Astrocyte (in vitro differentiated cells and primary cell): ENCODE results near the gene POR. TPM values are rescaled to one million over a fixed set of nuclear protein-coding genes. Genes with fewer than 3 reads are reported as not detected.

Experiments used
- DNase-seq: peaks from one replicate; pipeline ENCODE4 v3.0.0-alpha.2; 2010; ENCODE audit warnings: low read depth
- FAIRE-seq: peaks from 2 replicates; lab custom pipeline; 2011; peaks lifted over from hg19 to GRCh38; lab: Jason Lieb, UNC
- H2AFZ ChIP-seq: 2 replicates; pipeline ENCODE4 v1.6.0; 2012; ENCODE audit warnings: low read depth, low read length, inconsistent platforms
- H3K27ac ChIP-seq: 2 replicates; pipeline ENCODE4 v1.5.1; 2011; ENCODE audit warnings: low read depth, low read length, inconsistent platforms
- H3K27me3 ChIP-seq: 2 replicates; pipeline ENCODE4 v1.6.0; 2011; ENCODE audit warnings: low read length, inconsistent platforms; ENCODE audit not compliant: insufficient read depth
- H3K36me3 ChIP-seq: 2 replicates; pipeline ENCODE4 v1.5.1; 2011; ENCODE audit warnings: low read length, inconsistent platforms; ENCODE audit not compliant: insufficient read depth
- H3K4me1 ChIP-seq: 2 replicates; pipeline ENCODE4 v1.5.1; 2011; ENCODE audit warnings: low read length, inconsistent platforms; ENCODE audit not compliant: insufficient read depth
- H3K4me2 ChIP-seq: 2 replicates; pipeline ENCODE4 v1.6.0; 2012; ENCODE audit warnings: low read length, inconsistent platforms
- H3K4me3 ChIP-seq: 2 replicates; pipeline ENCODE4 v1.5.1; 2011; ENCODE audit warnings: low read depth, mild to moderate bottlenecking, low read length, inconsistent platforms; ENCODE audit not compliant: insufficient read depth
- H3K79me2 ChIP-seq: 2 replicates; pipeline ENCODE4 v1.6.0; 2012; ENCODE audit warnings: mild to moderate bottlenecking, low read length, inconsistent platforms; ENCODE audit not compliant: insufficient read depth
- H3K9ac ChIP-seq: 2 replicates; pipeline ENCODE4 v1.6.0; 2012; ENCODE audit warnings: mild to moderate bottlenecking, low read length, inconsistent platforms
- H3K9me3 ChIP-seq: 2 replicates; pipeline ENCODE4 v1.5.1; 2012; ENCODE audit warnings: low read depth, mild to moderate bottlenecking, low read length, inconsistent platforms; ENCODE audit not compliant: insufficient read depth
- H4K20me1 ChIP-seq: 2 replicates; pipeline ENCODE4 v1.6.0; 2012; ENCODE audit warnings: low read length, inconsistent platforms; ENCODE audit not compliant: insufficient read depth
- H3K27ac Mint-ChIP-seq: one replicate; pipeline ENCODE4 v1.8.0; 2021; ENCODE audit warnings: mild to moderate bottlenecking, mixed read lengths; ENCODE audit not compliant: unreplicated experiment
- H3K27me3 Mint-ChIP-seq: one replicate; pipeline ENCODE4 v1.8.0; 2021; ENCODE audit warnings: low read depth, mixed read lengths; ENCODE audit not compliant: unreplicated experiment
- H3K36me3 Mint-ChIP-seq: one replicate; pipeline ENCODE4 v1.8.0; 2021; ENCODE audit warnings: low read depth, mixed read lengths; ENCODE audit not compliant: unreplicated experiment
- H3K4me1 Mint-ChIP-seq: one replicate; pipeline ENCODE4 v1.8.0; 2021; ENCODE audit warnings: low read depth, mixed read lengths; ENCODE audit not compliant: unreplicated experiment
- H3K4me3 Mint-ChIP-seq: one replicate; pipeline ENCODE4 v1.8.0; 2021; ENCODE audit warnings: mild to moderate bottlenecking, moderate library complexity, mixed read lengths; ENCODE audit not compliant: unreplicated experiment
- H3K9me3 Mint-ChIP-seq: one replicate; pipeline ENCODE4 v1.8.0; 2021; ENCODE audit warnings: mild to moderate bottlenecking, mixed read lengths; ENCODE audit not compliant: unreplicated experiment
- EZH2 ChIP-seq: IDR thresholded peaks from 2 replicates; pipeline ENCODE4 v1.6.1; 2012; ENCODE audit warnings: mild to moderate bottlenecking, low read length, inconsistent platforms; ENCODE audit not compliant: insufficient read depth
- total RNA-seq: library from RNA; stranded (reverse); gene quantifications from 2 replicates; pipeline ENCODE4 v1.2.1, GENCODE V29; 2021
- TF ChIP-seq, protein P1 (sequence below): IDR thresholded peaks from 2 replicates; pipeline ENCODE4 v1.5.1; 2011; ENCODE audit warnings: low read depth, mild to moderate bottlenecking, inconsistent platforms, low read length, moderate library complexity; ENCODE audit not compliant: insufficient read depth

Gene POR
- total RNA-seq, 1 donor from 2014 or later = 73.6 TPM

DNA sequence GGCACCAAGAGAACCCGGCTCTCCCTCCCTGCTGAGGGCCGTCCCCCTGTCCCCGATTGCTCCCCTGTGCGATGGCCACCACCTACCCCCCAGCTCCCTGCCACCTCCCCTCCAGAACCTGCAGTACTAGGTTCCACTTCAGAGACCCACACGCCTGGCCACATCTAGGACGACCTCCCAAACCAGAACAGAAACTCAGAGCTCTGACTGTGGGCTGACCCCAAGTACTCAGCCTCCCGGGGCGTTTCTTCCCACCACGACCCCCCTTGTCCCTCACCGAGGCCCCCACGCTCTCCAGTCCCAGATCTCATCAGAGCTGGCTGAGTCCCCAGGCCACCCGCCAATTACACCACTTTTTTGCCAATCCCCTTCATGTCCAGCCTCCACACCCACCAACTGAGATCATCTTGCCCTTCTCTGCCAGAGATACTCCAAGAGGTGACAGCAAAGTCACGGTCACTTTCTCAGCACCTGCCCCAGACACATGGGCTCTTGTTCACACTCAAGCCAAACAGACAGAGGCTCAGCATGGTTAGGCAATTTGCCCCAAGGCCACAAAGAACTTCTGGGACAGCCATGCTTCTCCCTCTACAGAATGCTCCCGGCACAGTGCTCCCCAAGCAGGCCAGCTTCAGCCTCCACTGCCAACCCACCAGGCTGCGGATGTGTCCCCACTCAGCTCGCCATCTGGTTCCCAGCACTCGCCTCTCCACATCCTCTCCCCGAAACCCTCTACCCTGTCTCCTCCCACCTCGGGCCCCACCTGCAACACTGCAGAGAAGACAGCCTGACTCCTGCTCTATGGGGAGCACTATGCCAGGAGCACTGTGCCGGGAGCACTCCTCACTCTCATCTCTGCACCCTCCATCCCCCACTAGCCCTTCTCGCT, 74.8 kb downstream of the POR start:
- peaks cover 11% of the 10 kb centered on the region for H3K36me3 Mint-ChIP-seq
- no peak overlapping the region for H3K4me3 ChIP-seq
- no peak for DNase-seq
- no peak for TF ChIP-seq EZH2
- H3K27me3 Mint-ChIP-seq = no peaks in the 10 kb centered on the region
- H3K9me3 Mint-ChIP-seq = no peaks in the 10 kb centered on the region
- peak overlapping the region; percentile 3 for H3K27ac Mint-ChIP-seq
- no peak overlapping the region for H2AFZ ChIP-seq
- H3K4me3 Mint-ChIP-seq = no peak overlapping the region
- H3K9me3 ChIP-seq = no peaks in the 10 kb centered on the region
- no peak for FAIRE-seq
- H4K20me1 ChIP-seq = peaks cover 9% of the 10 kb centered on the region
- H3K36me3 ChIP-seq = no peaks in the 10 kb centered on the region
- no peaks in the 10 kb centered on the region for H3K27me3 ChIP-seq
- no peak overlapping the region for H3K4me2 ChIP-seq
- H3K79me2 ChIP-seq = no peaks in the 10 kb centered on the region
- no peak overlapping the region for H3K27ac ChIP-seq
- peaks cover 9% of the 10 kb centered on the region for H3K4me1 Mint-ChIP-seq
- H3K4me1 ChIP-seq = peaks cover 11% of the 10 kb centered on the region
- H3K9ac ChIP-seq = no peak overlapping the region

DNA sequence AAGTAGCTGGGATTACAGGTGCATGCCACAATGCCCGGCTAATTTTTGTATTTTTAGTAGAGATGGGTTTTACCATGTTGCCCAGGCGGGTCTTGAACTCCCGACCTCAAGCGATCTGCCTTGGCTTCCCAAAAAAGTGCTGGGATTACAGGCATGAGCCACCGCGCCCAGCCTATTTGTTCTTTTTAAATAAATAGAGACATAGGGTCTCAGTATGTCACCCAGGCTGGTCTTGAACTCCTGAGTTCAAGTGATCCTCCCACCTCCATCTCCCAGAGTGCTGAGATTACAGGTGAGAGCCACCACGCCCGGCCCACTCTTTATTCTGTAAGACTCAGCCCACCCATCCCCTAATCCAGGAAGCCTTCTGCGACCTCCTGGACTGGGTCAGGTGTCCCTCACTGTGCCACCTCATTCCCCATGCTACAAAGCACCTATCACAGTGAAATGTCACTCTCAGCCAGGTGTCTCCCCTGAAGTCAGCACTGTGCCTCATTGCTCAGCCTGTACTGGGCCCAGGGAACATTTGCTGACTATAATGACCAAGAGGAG, 76.7 kb downstream of the POR start:
- Histone ChIP-seq H3K9me3 (no peaks in the 10 kb centered on the region), H3K4me1 (peaks cover 16% of the 10 kb centered on the region), H3K4me2 (no peak overlapping the region), H4K20me1 (peaks cover 9% of the 10 kb centered on the region), H3K27ac (no peak overlapping the region), H3K9ac (no peak overlapping the region), H3K4me3 (no peak overlapping the region), H3K36me3 (peaks cover 3% of the 10 kb centered on the region), H2AFZ (no peak overlapping the region), H3K27me3 (no peaks in the 10 kb centered on the region), H3K79me2 (no peaks in the 10 kb centered on the region)
- H3K36me3 Mint-ChIP-seq = peaks cover 15% of the 10 kb centered on the region
- FAIRE-seq (no peak), DNase-seq (no peak)
- no peak overlapping the region for H3K27ac Mint-ChIP-seq
- H3K4me3 Mint-ChIP-seq = no peak overlapping the region
- H3K4me1 Mint-ChIP-seq = peaks cover 9% of the 10 kb centered on the region
- TF ChIP-seq EZH2 = no peak
- TF ChIP-seq, protein P1, sequence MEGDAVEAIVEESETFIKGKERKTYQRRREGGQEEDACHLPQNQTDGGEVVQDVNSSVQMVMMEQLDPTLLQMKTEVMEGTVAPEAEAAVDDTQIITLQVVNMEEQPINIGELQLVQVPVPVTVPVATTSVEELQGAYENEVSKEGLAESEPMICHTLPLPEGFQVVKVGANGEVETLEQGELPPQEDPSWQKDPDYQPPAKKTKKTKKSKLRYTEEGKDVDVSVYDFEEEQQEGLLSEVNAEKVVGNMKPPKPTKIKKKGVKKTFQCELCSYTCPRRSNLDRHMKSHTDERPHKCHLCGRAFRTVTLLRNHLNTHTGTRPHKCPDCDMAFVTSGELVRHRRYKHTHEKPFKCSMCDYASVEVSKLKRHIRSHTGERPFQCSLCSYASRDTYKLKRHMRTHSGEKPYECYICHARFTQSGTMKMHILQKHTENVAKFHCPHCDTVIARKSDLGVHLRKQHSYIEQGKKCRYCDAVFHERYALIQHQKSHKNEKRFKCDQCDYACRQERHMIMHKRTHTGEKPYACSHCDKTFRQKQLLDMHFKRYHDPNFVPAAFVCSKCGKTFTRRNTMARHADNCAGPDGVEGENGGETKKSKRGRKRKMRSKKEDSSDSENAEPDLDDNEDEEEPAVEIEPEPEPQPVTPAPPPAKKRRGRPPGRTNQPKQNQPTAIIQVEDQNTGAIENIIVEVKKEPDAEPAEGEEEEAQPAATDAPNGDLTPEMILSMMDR = no peak
- no peaks in the 10 kb centered on the region for H3K27me3 Mint-ChIP-seq
- H3K9me3 Mint-ChIP-seq = no peaks in the 10 kb centered on the region

DNA sequence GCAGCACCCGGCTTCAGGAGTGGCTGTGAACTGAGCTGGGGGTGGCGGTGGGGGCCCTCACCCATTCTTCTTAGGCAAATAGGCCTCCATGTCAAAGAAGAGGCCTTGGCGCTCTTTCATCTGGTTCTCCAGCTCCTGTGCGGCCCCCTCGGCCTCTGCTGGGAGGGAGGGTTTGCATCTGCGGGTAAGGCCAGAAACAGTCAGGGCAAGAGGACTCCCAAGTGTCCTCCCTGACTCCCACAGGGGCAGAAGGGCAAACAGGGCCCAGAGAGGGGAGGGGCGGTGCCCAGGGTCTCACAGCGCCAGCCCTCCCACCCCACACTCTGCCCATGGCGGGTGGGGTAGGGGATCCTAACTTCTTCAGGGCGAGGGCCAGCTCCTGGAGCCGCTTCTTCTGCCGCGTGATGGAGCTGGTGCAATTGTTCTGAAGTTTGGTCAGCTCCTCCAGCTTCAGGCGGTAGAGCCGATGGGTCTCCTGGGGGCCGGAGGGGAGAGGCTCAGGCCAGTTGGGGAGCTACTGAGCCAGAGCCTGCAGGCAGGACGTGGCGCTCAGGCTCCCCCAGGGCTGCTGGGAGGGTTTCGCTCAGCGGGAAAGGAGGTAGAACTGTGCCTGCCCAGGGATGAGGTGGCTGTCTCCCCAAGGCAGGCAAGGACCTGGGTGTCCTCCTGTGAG, 77.3 kb downstream of the POR start:
- no peak overlapping the region for H3K27ac Mint-ChIP-seq
- Histone ChIP-seq H4K20me1 (peaks cover 9% of the 10 kb centered on the region), H3K4me1 (peaks cover 16% of the 10 kb centered on the region), H3K27me3 (no peaks in the 10 kb centered on the region), H3K9me3 (no peaks in the 10 kb centered on the region), H2AFZ (no peak overlapping the region), H3K27ac (no peak overlapping the region), H3K36me3 (peaks cover 5% of the 10 kb centered on the region), H3K9ac (no peak overlapping the region), H3K4me3 (no peak overlapping the region), H3K79me2 (no peaks in the 10 kb centered on the region), H3K4me2 (no peak overlapping the region)
- TF ChIP-seq EZH2 = no peak
- TF ChIP-seq, protein P1 = no peak
- peaks cover 16% of the 10 kb centered on the region for H3K36me3 Mint-ChIP-seq
- DNase-seq = no peak
- H3K9me3 Mint-ChIP-seq = no peaks in the 10 kb centered on the region
- FAIRE-seq = no peak
- H3K4me3 Mint-ChIP-seq = no peak overlapping the region
- no peaks in the 10 kb centered on the region for H3K27me3 Mint-ChIP-seq
- peaks cover 9% of the 10 kb centered on the region for H3K4me1 Mint-ChIP-seq
